Stimulated activated CD8-positive, alpha-beta memory T cell treated with anti-CD3 and anti-CD28 coated beads, Interleukin-4, amount 100 ng/mL, for 4 hours (primary cell): ENCODE measurements around the gene DIABLO.
"Not testable (repeated sequence)": the region's sequence is repeated elsewhere in the genome, so short reads cannot be mapped to it uniquely, and the experiment has no call there.

Experiments
- DNase-seq, 2 donors: peaks; one replicate each; pipeline ENCODE4 v3.0.0-alpha.2; 2020; ENCODE audit warnings: low read depth in 2 of 2, low spot score in 1 of 2

DIABLO gene

GRCh38 chr12:122190842-122191668, 34.8 kb downstream of the DIABLO start:
- DNase-seq = peak; percentile 43 to 46

GRCh38 chr12:122189626-122190475, 36.0 kb downstream of the DIABLO start:
- no peak for DNase-seq

- DNase-seq = no peak
Measured at GRCh38 chr12:122187466-122187865, 38.4 kb downstream of the DIABLO start.

- no peak for DNase-seq
Measured at GRCh38 chr12:122185494-122186082, 40.3 kb downstream of the DIABLO start.

- no peak for DNase-seq
Measured at GRCh38 chr12:122185079-122185478, 40.8 kb downstream of the DIABLO start.

GRCh38 chr12:122184517-122184916, 41.3 kb downstream of the DIABLO start:
- DNase-seq = no peak

- DNase-seq = no peak
Measured at GRCh38 chr12:122183588-122183940, 42.3 kb downstream of the DIABLO start.

- no peak for DNase-seq
Measured at GRCh38 chr12:122182887-122183587, 42.8 kb downstream of the DIABLO start, which contains the start of gene LRRC43. Gene LRRC43 (plus strand): TSS chr12:122183123. CDS start chr12:122183145, 22 bp downstream.

GRCh38 chr12:122176473-122176872, 49.4 kb downstream of the DIABLO start:
- DNase-seq = not testable (repeated sequence)

- DNase-seq = no peak
Measured at GRCh38 chr12:122174155-122174845, 51.6 kb downstream of the DIABLO start, which contains the start of gene IL31. Gene IL31 (minus strand): TSS chr12:122174221. CDS start chr12:122174172, 49 bp downstream.

- no peak for DNase-seq
Measured at GRCh38 chr12:122172262-122172939, 53.5 kb downstream of the DIABLO start.

GRCh38 chr12:122171399-122171798, 54.5 kb downstream of the DIABLO start:
- DNase-seq = no peak

- no peak for DNase-seq
Measured at GRCh38 chr12:122168492-122168891, 57.4 kb downstream of the DIABLO start.

- no peak for DNase-seq
Measured at GRCh38 chr12:122167356-122167925, 58.4 kb downstream of the DIABLO start.

- no peak for DNase-seq
Measured at GRCh38 chr12:122166422-122167349, 59.2 kb downstream of the DIABLO start.

- DNase-seq = no peak
Measured at GRCh38 chr12:122162976-122163375, 62.9 kb downstream of the DIABLO start.

- DNase-seq = no peak
Measured at GRCh38 chr12:122161682-122162081, 64.2 kb downstream of the DIABLO start.

- DNase-seq = no peak
Measured at GRCh38 chr12:122160761-122161160, 65.1 kb downstream of the DIABLO start.
